ENCODE data around the gene ID1.

DNA sequence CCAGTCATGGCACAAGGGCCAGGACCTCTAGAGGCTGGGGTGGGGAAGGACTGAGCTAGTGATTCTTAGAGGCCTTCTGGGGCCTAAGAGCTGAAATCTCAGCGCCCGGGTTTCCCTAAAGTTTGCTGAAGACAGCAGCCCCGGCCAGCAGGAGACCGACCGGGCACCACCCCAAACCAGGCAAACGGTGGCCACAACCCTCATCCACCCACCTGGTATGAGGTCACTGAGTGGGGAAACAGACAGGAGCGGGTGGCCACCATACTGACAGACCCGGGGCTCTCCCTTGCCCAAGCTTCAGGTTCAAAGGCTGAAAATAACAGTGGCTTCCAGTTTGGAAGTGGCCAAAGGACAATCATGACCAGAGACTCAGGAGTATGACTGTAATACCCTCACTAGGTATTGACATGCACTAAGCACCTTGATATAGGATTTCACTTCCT, 35.0 kb upstream of the ID1 start:
- TF ChIP-seq RCOR1 (IDR thresholded peaks at IDR 0.05; ENCODE audit: low read depth, low read length) (no peak), SREBF2 (IDR thresholded peaks at IDR 0.05) (no peak), POLR2AphosphoS2 (conservative IDR thresholded peaks at IDR 0.05; ENCODE audit: low read length) (no peak), SMC3 (IDR thresholded peaks at IDR 0.05) (no peak), NPAS2 (CRISPR knock-in tag; IDR thresholded peaks at IDR 0.05; ENCODE audit: borderline replicate concordance) (no peak), BHLHE40 (IDR thresholded peaks at IDR 0.05; ENCODE audit: low read depth, low read length) (no peak), POLR2A (IDR thresholded peaks at IDR 0.05; ENCODE audit: low read length) (no peak)
- TF ChIP-seq, protein P1, sequence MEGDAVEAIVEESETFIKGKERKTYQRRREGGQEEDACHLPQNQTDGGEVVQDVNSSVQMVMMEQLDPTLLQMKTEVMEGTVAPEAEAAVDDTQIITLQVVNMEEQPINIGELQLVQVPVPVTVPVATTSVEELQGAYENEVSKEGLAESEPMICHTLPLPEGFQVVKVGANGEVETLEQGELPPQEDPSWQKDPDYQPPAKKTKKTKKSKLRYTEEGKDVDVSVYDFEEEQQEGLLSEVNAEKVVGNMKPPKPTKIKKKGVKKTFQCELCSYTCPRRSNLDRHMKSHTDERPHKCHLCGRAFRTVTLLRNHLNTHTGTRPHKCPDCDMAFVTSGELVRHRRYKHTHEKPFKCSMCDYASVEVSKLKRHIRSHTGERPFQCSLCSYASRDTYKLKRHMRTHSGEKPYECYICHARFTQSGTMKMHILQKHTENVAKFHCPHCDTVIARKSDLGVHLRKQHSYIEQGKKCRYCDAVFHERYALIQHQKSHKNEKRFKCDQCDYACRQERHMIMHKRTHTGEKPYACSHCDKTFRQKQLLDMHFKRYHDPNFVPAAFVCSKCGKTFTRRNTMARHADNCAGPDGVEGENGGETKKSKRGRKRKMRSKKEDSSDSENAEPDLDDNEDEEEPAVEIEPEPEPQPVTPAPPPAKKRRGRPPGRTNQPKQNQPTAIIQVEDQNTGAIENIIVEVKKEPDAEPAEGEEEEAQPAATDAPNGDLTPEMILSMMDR (IDR thresholded peaks at IDR 0.05): no peak
- TF ChIP-seq, protein P2, sequence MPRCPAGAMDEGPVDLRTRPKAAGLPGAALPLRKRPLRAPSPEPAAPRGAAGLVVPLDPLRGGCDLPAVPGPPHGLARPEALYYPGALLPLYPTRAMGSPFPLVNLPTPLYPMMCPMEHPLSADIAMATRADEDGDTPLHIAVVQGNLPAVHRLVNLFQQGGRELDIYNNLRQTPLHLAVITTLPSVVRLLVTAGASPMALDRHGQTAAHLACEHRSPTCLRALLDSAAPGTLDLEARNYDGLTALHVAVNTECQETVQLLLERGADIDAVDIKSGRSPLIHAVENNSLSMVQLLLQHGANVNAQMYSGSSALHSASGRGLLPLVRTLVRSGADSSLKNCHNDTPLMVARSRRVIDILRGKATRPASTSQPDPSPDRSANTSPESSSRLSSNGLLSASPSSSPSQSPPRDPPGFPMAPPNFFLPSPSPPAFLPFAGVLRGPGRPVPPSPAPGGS (IDR thresholded peaks at IDR 0.05): no peak
- TF ChIP-seq, protein P3, sequence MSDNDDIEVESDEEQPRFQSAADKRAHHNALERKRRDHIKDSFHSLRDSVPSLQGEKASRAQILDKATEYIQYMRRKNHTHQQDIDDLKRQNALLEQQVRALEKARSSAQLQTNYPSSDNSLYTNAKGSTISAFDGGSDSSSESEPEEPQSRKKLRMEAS (IDR thresholded peaks at IDR 0.05): no peak
- TF ChIP-seq, protein P4, sequence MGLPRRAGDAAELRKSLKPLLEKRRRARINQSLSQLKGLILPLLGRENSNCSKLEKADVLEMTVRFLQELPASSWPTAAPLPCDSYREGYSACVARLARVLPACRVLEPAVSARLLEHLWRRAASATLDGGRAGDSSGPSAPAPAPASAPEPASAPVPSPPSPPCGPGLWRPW (IDR thresholded peaks at IDR 0.05): no peak

Data from A549 (cell line).